WI38 (cell line): Measurements from ENCODE around the gene CDCA4.

Experiments used
- H3K4me3 ChIP-seq: 2 replicates; pipeline ENCODE4 v1.5.1; 2011; ENCODE audit warnings: low read depth, mild to moderate bottlenecking, control low read depth, low read length
- CTCF ChIP-seq: IDR thresholded peaks from 2 replicates; pipeline ENCODE4 v1.5.1; 2012; ENCODE audit warnings: low read depth, mild to moderate bottlenecking, control low read depth, low read length

Gene CDCA4

GRCh38 chr14:104964546-104964945 lies 56.3 kb downstream of the CDCA4 start:
- no peak overlapping the region for H3K4me3 ChIP-seq
- no peak for TF ChIP-seq CTCF
